NCI-H2107 treated with DMSO at 0.1 percent for 48 hours (cell line): ENCODE results near the gene APCDD1.

ENCODE experiments used
- DNase-seq: peaks from one replicate; lab custom pipeline; 2025; ENCODE audit not compliant: unreplicated experiment; lab: John Stamatoyannopoulos, UW

APCDD1 gene

GRCh38 chr18:10453806-10454680, at the start of gene APCDD1:
Gene APCDD1, plus strand, starts transcription at chr18:10454635. Its CDS starts 347 bp downstream, at chr18:10454982.
- no peak for DNase-seq

- no peak for DNase-seq
Measured at GRCh38 chr18:10405014-10405493, 49.4 kb upstream of the APCDD1 start.

GRCh38 chr18:10405816-10406663, 48.4 kb upstream of the APCDD1 start:
- DNase-seq, result no peak

- DNase-seq, result no peak
Measured at GRCh38 chr18:10408131-10408530, 46.3 kb upstream of the APCDD1 start.

GRCh38 chr18:10409041-10409440, 45.4 kb upstream of the APCDD1 start:
- no peak for DNase-seq

- no peak for DNase-seq
Measured at GRCh38 chr18:10410472-10411308, 43.7 kb upstream of the APCDD1 start.

GRCh38 chr18:10412933-10413332, 41.5 kb upstream of the APCDD1 start:
- no peak for DNase-seq

GRCh38 chr18:10413722-10414121, 40.7 kb upstream of the APCDD1 start:
- no peak for DNase-seq

- no peak for DNase-seq
Measured at GRCh38 chr18:10414293-10414842, 40.1 kb upstream of the APCDD1 start.

GRCh38 chr18:10416065-10416464, 38.4 kb upstream of the APCDD1 start:
- no peak for DNase-seq

GRCh38 chr18:10417191-10417590, 37.2 kb upstream of the APCDD1 start:
- DNase-seq, result no peak

- no peak for DNase-seq
Measured at GRCh38 chr18:10417664-10418063, 36.8 kb upstream of the APCDD1 start.

GRCh38 chr18:10418836-10419235, 35.6 kb upstream of the APCDD1 start:
- no peak for DNase-seq

- DNase-seq, result no peak
Measured at GRCh38 chr18:10419420-10420103, 34.9 kb upstream of the APCDD1 start.

- DNase-seq, result no peak
Measured at GRCh38 chr18:10420561-10421352, 33.7 kb upstream of the APCDD1 start.

- DNase-seq, result no peak
Measured at GRCh38 chr18:10421859-10422258, 32.6 kb upstream of the APCDD1 start.

- DNase-seq, result no peak
Measured at GRCh38 chr18:10422731-10423130, 31.7 kb upstream of the APCDD1 start.

GRCh38 chr18:10424585-10425307, 29.7 kb upstream of the APCDD1 start:
- no peak for DNase-seq

GRCh38 chr18:10430677-10431076, 23.8 kb upstream of the APCDD1 start:
- no peak for DNase-seq
